Measurements from ENCODE around the gene MUS81. TPM values are rescaled to one million over a fixed set of nuclear protein-coding genes. Genes with fewer than 3 reads are reported as not detected.

The MUS81 gene
- total and polyA plus RNA-seq, 2 of the 13 experiments (the other 11 are each of a cell fraction or from before 2014, with no cell fraction given): 25.6 to 30.2 TPM

DNA sequence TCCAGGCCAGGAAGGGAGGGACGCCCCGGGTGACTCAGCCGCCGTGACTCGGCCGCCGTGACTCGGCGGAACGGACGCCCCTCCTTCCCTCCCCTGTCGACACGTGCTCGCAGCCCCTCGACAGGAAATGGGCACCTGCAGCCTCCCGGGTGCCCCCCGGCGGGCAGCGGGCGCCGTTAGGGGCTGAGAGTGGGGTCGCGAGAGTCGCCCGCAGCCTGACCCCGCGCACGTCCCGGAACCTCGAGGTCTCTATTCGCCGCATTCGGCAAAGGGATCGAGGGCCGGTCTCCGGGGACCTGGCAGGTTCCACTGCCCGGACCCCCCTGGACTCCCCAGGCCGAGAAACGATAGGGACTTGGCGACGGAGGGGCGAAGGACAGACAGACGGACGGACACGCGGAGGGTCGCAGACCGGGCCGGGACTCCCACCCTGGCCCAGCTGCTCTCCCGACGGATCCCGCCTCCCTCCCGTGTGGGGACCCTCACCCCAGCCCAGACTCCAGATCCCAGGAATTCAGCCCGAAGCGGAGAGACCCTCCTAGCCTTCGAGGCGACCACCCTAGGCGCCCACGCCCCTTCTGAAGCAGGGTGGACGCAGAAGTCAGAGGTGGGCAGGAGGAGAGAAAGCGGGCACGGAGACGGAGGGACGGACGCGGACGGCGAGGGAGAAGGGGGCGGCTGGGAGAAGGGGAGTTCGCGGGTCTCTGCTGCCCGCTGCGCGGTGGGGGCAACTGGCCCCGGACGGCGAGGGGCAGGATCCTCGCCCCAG, 39.3 kb downstream of the MUS81 start (continued):
- TF ChIP-seq CHD4 (IDR thresholded peaks at IDR 0.05; ENCODE audit: borderline replicate concordance, low read length) (no peak), KDM6A (CRISPR knock-in tag; IDR thresholded peaks at IDR 0.05; ENCODE audit: low read depth) (no peak), DNMT1 (CRISPR knock-in tag; IDR thresholded peaks at IDR 0.05) (no peak), ARHGAP35 (CRISPR knock-in tag; IDR thresholded peaks at IDR 0.05; ENCODE audit: borderline replicate concordance) (peak; percentile 93; the same call in 1 of the 2 replicates), ZNF557 (CRISPR knock-in tag; IDR thresholded peaks at IDR 0.05) (no peak), HOXA3 (CRISPR knock-in tag; IDR thresholded peaks at IDR 0.05) (peak; percentile 54; the same call in 1 of the 2 replicates), DNMT3B (CRISPR knock-in tag; conservative IDR thresholded peaks at IDR 0.05) (peak; percentile 46; the same call in 1 of the 2 replicates), ZNF530 (CRISPR knock-in tag; IDR thresholded peaks at IDR 0.05; ENCODE audit: low read depth) (no peak), ZNF138 (CRISPR knock-in tag; IDR thresholded peaks at IDR 0.05; ENCODE audit: low read depth) (peak; percentile 37; the same call in 1 of the 2 replicates), GATA4 (IDR thresholded peaks at IDR 0.05; ENCODE audit: borderline replicate concordance, low read depth) (no peak), THAP11 (CRISPR knock-in tag; IDR thresholded peaks at IDR 0.05) (peak; percentile 33; the same call in 1 of the 2 replicates), KDM5B (CRISPR knock-in tag; IDR thresholded peaks at IDR 0.05; ENCODE audit: borderline replicate concordance) (peak; percentile 72; the same call in 1 of the 2 replicates), NONO (IDR thresholded peaks at IDR 0.05) (no peak), NONO (CRISPR knock-in tag; conservative IDR thresholded peaks at IDR 0.05) (peak; percentile 60; the same call in 1 of the 2 replicates), GPN1 (CRISPR knock-in tag; IDR thresholded peaks at IDR 0.05; ENCODE audit: borderline replicate concordance) (no peak), ZNF577 (CRISPR knock-in tag; IDR thresholded peaks at IDR 0.05; ENCODE audit: borderline replicate concordance, low read depth) (no peak), ZNF101 (CRISPR knock-in tag; IDR thresholded peaks at IDR 0.05; ENCODE audit: borderline replicate concordance, low read depth) (no peak), ZNF207 (IDR thresholded peaks at IDR 0.05; ENCODE audit: borderline replicate concordance) (no peak), MYC (CRISPR knock-in tag; IDR thresholded peaks at IDR 0.05; ENCODE audit: borderline replicate concordance) (peak; percentile 94), ATF5 (CRISPR knock-in tag; IDR thresholded peaks at IDR 0.05; ENCODE audit: low read depth) (no peak), ZBTB1 (CRISPR knock-in tag; IDR thresholded peaks at IDR 0.05; ENCODE audit: borderline replicate concordance) (no peak), ZNF224 (CRISPR knock-in tag; IDR thresholded peaks at IDR 0.05) (0 out of 2 replicates have a peak, but pooled peaks have one; percentile 44), NFYB (CRISPR knock-in tag; IDR thresholded peaks at IDR 0.05) (no peak), NFE2L1 (CRISPR knock-in tag; IDR thresholded peaks at IDR 0.05; ENCODE audit: borderline replicate concordance) (no peak), BATF2 (CRISPR knock-in tag; IDR thresholded peaks at IDR 0.05) (peak; percentile 69)
- TF ChIP-seq, protein P1, sequence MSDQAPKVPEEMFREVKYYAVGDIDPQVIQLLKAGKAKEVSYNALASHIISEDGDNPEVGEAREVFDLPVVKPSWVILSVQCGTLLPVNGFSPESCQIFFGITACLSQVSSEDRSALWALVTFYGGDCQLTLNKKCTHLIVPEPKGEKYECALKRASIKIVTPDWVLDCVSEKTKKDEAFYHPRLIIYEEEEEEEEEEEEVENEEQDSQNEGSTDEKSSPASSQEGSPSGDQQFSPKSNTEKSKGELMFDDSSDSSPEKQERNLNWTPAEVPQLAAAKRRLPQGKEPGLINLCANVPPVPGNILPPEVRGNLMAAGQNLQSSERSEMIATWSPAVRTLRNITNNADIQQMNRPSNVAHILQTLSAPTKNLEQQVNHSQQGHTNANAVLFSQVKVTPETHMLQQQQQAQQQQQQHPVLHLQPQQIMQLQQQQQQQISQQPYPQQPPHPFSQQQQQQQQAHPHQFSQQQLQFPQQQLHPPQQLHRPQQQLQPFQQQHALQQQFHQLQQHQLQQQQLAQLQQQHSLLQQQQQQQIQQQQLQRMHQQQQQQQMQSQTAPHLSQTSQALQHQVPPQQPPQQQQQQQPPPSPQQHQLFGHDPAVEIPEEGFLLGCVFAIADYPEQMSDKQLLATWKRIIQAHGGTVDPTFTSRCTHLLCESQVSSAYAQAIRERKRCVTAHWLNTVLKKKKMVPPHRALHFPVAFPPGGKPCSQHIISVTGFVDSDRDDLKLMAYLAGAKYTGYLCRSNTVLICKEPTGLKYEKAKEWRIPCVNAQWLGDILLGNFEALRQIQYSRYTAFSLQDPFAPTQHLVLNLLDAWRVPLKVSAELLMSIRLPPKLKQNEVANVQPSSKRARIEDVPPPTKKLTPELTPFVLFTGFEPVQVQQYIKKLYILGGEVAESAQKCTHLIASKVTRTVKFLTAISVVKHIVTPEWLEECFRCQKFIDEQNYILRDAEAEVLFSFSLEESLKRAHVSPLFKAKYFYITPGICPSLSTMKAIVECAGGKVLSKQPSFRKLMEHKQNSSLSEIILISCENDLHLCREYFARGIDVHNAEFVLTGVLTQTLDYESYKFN (CRISPR knock-in tag; conservative IDR thresholded peaks at IDR 0.05): no peak; the same call in 1 of the 2 replicates

Measured in HepG2 (cell line).